Kidney (tissue), 14 donors: Measurements from ENCODE around the gene SPARCL1. TPM values are rescaled to one million over a fixed set of nuclear protein-coding genes. Genes with fewer than 3 reads are reported as not detected.

Experiments
- DNase-seq, 5 donors: peaks; one replicate each; pipeline ENCODE4 v3.0.0-alpha.2; 2013 to 2020
- FAIRE-seq: peaks from 2 replicates; lab custom pipeline; 2012; peaks lifted over from hg19 to GRCh38; lab: Jason Lieb, UNC
- H3K27ac ChIP-seq, 2 donors: one replicate each; pipeline ENCODE4 v1.7.0; 2013; ENCODE audit warnings: low read depth in 2 of 2, low read length in 2 of 2, inconsistent platforms in 1 of 2
- H3K27me3 ChIP-seq: one replicate; pipeline ENCODE4 v1.7.1; 2013; ENCODE audit warnings: low read length, inconsistent platforms; ENCODE audit not compliant: control insufficient read depth, insufficient read depth
- H3K36me3 ChIP-seq, 3 donors: one replicate each; pipeline versions ENCODE4 v1.7.0 to v1.7.1; 2013; ENCODE audit warnings: low read length in 3 of 3, control low read depth in 1 of 3, inconsistent platforms in 1 of 3; ENCODE audit not compliant: insufficient read depth in 3 of 3, control insufficient read depth in 2 of 3
- H3K4me1 ChIP-seq, 3 donors: one replicate each; pipeline versions ENCODE4 v1.7.0 to v1.7.1; 2013; ENCODE audit warnings: low read length in 3 of 3, inconsistent platforms in 1 of 3, low read depth in 1 of 3; ENCODE audit not compliant: control insufficient read depth in 2 of 3, insufficient read depth in 2 of 3
- H3K4me3 ChIP-seq, 3 donors: one replicate each; pipeline versions ENCODE4 v1.7.0 to v1.8.1; 2013; ENCODE audit warnings: low read length in 3 of 3, control low read depth in 1 of 3, inconsistent platforms in 1 of 3
- H3K9ac ChIP-seq, 3 donors: one replicate each; pipeline versions ENCODE4 v1.7.0 to v1.7.1; 2013; ENCODE audit warnings: low read length in 3 of 3, control low read depth in 1 of 3, inconsistent platforms in 1 of 3
- H3K9me3 ChIP-seq, 3 donors: one replicate each; pipeline versions ENCODE4 v1.7.0 to v1.7.1; 2013; ENCODE audit warnings: low read length in 3 of 3, control low read depth in 1 of 3, inconsistent platforms in 1 of 3; ENCODE audit not compliant: control insufficient read depth in 2 of 3, insufficient read depth in 1 of 3
- intact Hi-C: fragments of 100-400 bp; cut with DNase I; formaldehyde crosslinking; loops from one replicate; pipeline ENCODE4 v1.11.1; 2022
- polyA plus RNA-seq: library from polyadenylated mRNA; stranded (reverse); fragments of 350-450 nt; fragmentation: Illumina TruSeq; extraction: RNeasy Lipid Tissue Mini Kit (QIAGEN cat#74804); gene quantifications from one replicate; pipeline ENCODE4 v1.2.3, GENCODE V29; 2014; ENCODE audit warnings: low read depth, low replicate concordance; ENCODE audit not compliant: insufficient read depth
- total RNA-seq: library from RNA; stranded (reverse); fragmentation: NEBNext Ultra II Directional; extraction: Animal tissue kit (Norgen Biotek cat#: 25700); gene quantifications from one replicate; pipeline ENCODE4 v1.2.1, GENCODE V29; 2021
- TF ChIP-seq, protein P1 (sequence below): IDR thresholded peaks from 3 replicates; pipeline ENCODE4 v1.5.1; 2012; ENCODE audit warnings: mild to moderate bottlenecking, moderate library complexity, borderline replicate concordance; ENCODE audit not compliant: insufficient read depth; ENCODE audit errors: extremely low read depth
- donor health status: control.
- donor health status: control.
- donor health status: control.
- donor health status: control.
- donor health status: control.
- donor health status: DM: yes; HTN: yes; CAD: no.
- donor health status: Normal renal cell carcinoma (clear cell type).

The SPARCL1 gene
- total and polyA plus RNA-seq, 2 donors from 2014 or later, result 87.4 to 322 TPM

DNA sequence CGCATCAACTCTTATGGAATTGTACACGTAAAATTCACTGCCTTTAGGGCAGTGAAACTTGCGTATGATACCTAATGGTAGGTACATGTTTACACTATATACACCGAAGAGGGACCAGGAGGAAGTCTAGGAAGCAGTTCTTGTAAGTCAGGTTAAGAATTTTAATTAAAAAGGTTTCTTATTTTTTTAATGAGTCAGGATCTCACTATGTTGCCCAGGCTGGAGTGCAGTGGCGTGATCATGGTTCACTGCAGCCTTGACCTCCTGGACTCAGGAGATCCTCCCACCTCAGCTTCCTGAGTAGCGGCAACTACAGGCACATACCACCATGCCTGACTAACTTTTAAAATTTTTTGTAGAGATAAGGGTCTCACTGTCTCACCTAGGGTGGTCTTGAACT, 100.2 kb downstream of the SPARCL1 start:
- FAIRE-seq, result no peak
- no peak for DNase-seq
- peaks cover under 1 to 6% (median 4%) of the 10 kb centered on the region in 3 donors for H3K4me1 ChIP-seq

DNA sequence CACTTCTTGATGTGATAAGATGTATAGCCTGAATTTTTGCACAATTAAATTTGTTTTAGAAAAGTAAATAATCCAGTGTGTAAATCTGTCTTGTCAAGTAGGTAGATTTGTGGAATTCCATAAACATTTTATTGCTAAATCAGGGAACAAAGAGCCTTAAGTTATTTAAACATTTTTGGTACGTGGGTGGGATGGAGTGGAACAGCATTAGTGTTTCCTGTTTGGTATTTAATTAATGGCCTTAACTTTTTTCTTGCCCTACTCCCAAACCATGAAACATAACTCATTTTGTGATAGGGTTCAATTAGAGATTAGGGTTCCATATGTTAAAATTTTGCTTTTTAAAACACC, 101.7 kb downstream of the SPARCL1 start:
- FAIRE-seq (no peak), DNase-seq (peak in 2 of 5 donors; percentile 56 to 72)
- TF ChIP-seq, protein P1, sequence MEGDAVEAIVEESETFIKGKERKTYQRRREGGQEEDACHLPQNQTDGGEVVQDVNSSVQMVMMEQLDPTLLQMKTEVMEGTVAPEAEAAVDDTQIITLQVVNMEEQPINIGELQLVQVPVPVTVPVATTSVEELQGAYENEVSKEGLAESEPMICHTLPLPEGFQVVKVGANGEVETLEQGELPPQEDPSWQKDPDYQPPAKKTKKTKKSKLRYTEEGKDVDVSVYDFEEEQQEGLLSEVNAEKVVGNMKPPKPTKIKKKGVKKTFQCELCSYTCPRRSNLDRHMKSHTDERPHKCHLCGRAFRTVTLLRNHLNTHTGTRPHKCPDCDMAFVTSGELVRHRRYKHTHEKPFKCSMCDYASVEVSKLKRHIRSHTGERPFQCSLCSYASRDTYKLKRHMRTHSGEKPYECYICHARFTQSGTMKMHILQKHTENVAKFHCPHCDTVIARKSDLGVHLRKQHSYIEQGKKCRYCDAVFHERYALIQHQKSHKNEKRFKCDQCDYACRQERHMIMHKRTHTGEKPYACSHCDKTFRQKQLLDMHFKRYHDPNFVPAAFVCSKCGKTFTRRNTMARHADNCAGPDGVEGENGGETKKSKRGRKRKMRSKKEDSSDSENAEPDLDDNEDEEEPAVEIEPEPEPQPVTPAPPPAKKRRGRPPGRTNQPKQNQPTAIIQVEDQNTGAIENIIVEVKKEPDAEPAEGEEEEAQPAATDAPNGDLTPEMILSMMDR, result no peak
- intact Hi-C loops, result no loop called here
- H3K27ac ChIP-seq, result no peak overlapping the region
- H3K9ac ChIP-seq, result no peak overlapping the region
- H3K9me3 ChIP-seq, result no peaks in the 10 kb centered on the region
- H3K4me1 ChIP-seq, result peaks cover 4 to 8% (median 6%) of the 10 kb centered on the region in 3 donors
- no peaks in the 10 kb centered on the region for H3K36me3 ChIP-seq
- no peaks in the 10 kb centered on the region for H3K27me3 ChIP-seq
- no peak overlapping the region for H3K4me3 ChIP-seq

More for the DNA sequence above, 100.2 kb downstream of the SPARCL1 start:
- Histone ChIP-seq H3K4me3 (no peak overlapping the region), H3K27ac (no peak overlapping the region), H3K27me3 (no peaks in the 10 kb centered on the region), H3K36me3 (no peaks in the 10 kb centered on the region), H3K9ac (no peak overlapping the region), H3K9me3 (no peaks in the 10 kb centered on the region)
- intact Hi-C loops, result no loop called here
- TF ChIP-seq, protein P1, result no peak

DNA sequence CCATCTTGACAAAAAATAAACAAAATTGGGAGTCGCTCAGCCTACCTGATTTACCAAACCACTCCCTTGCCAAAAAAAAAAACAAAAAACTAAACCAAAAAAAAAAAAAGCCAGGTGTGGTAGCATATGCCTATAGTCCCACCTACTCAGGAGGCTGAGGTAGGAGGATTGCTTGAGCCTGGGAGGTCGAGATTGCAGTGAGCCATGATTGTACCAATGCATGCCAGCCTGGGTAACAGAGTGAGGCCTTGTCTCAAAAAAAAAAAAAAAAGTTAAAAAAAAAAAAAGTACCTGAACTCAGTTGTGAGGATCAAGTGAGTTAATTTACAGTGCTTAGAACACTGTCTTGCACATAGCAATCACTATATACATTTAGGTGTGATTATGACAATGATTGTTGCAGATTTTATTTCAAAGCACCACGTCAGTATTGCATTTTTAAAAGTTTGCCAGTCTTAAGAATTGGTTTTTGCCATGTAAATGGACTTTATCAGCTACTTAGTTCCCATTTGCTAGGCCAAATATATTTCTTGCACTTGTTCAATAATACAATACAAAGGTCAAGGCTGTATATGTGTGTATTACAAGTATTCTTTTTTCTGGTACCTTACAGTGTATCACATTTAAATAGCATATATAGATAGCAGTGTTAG, 102.2 kb downstream of the SPARCL1 start:
- FAIRE-seq, result no peak
- Histone ChIP-seq H3K4me1 (peaks cover 5 to 8% (median 6%) of the 10 kb centered on the region in 3 donors), H3K36me3 (no peaks in the 10 kb centered on the region), H3K4me3 (no peak overlapping the region), H3K9ac (no peak overlapping the region), H3K27ac (no peak overlapping the region), H3K27me3 (no peaks in the 10 kb centered on the region), H3K9me3 (no peaks in the 10 kb centered on the region)
- DNase-seq, result no peak
- intact Hi-C loops, result no loop called here
- TF ChIP-seq, protein P1, result no peak
